Stimulated activated naive B cell treated with anti-CD40 and anti-IgM and Interleukin-4, amounts not matched to agents 10 μg/mL and 1 μg/mL and 100 μg/mL, for 72 hours (primary cell): ENCODE measurements around the gene NPB.

Experiments used
- ATAC-seq, 2 donors: fragments of 150-1000 bp; cut with Tn5 transposase; replicated peaks; 2 replicates each; pipeline ENCODE4 v1.10.0; 2021; ENCODE audit warnings: moderate library complexity in 1 of 2
- DNase-seq: peaks from one replicate; pipeline ENCODE4 v3.0.0; 2021
- H3K27ac Mint-ChIP-seq: one replicate; pipeline ENCODE4 v1.8.0; 2022; ENCODE audit warnings: mild to moderate bottlenecking, mixed read lengths
- H3K27me3 Mint-ChIP-seq, 2 donors: one replicate each; pipeline ENCODE4 v1.8.0; 2022; ENCODE audit warnings: mixed read lengths in 2 of 2
- H3K36me3 Mint-ChIP-seq, 2 donors: one replicate each; pipeline ENCODE4 v1.8.0; 2022; ENCODE audit warnings: mixed read lengths in 2 of 2, mild to moderate bottlenecking in 1 of 2
- H3K4me1 Mint-ChIP-seq, 2 donors: one replicate each; pipeline ENCODE4 v1.8.0; 2022; ENCODE audit warnings: mixed read lengths in 2 of 2, mild to moderate bottlenecking in 1 of 2
- H3K4me3 Mint-ChIP-seq, 2 donors: one replicate each; pipeline ENCODE4 v1.8.0; 2022; ENCODE audit warnings: mild to moderate bottlenecking in 2 of 2, mixed read lengths in 2 of 2, moderate library complexity in 1 of 2
- H3K9me3 Mint-ChIP-seq, 2 donors: one replicate each; pipeline ENCODE4 v1.8.0; 2022; ENCODE audit warnings: mixed read lengths in 2 of 2, mild to moderate bottlenecking in 1 of 2

NPB gene

DNA sequence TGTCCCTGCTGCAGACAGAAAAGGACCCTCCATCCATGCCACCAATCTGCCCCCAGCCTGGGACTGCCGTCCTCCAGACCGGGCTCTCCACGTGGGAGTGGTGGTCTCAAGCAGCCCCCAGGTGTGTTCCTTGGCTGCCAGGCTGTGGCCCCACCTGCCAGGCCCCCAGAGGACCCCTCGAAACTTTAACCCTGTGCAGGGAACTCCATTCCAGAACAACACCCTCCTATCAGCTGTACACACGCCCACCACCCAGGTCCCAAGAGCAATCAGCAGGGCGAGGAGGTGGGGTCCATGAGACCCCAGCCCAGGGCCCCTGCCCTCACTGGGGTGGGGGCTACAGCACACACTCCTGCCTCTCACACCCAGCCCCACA is 33.7 kb downstream of the NPB start:
- Mint-ChIP-seq H3K27me3 (peaks cover 6 to 11% of the 10 kb centered on the region in 2 donors), H3K4me1 (peaks cover 20 to 32% of the 10 kb centered on the region in 2 donors), H3K9me3 (no peaks in the 10 kb centered on the region), H3K27ac (peak overlapping the region; percentile 31), H3K4me3 (peak overlapping the region; percentile 65 to 87), H3K36me3 (peaks cover 22 to 34% of the 10 kb centered on the region in 2 donors)
- DNase-seq (no peak), ATAC-seq (no peak)

DNA sequence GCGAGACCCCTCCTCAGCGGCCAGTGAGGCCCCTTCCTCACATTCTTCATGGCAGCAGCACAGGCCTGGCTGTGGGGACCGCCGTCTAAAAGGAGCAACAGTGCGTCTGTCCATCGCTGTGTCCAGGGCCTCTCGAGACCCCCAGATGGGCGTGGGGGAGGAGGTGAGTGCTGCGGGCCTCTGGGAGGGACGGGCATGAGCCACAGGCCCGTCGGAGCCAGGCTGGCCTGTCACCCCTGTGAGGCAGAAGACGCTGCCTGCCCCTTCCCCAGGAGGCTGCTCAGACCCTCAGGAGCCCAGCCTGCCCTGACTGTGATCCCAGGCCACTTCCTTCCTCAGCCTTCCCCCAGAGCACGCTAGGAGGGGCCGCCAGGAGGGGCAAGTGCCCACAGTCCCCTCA is 37.2 kb downstream of the NPB start:
- H3K27me3 Mint-ChIP-seq: peaks cover 6 to 18% of the 10 kb centered on the region in 2 donors
- ATAC-seq (no peak), DNase-seq (no peak)
- no peak overlapping the region for H3K4me3 Mint-ChIP-seq
- H3K27ac Mint-ChIP-seq: no peak overlapping the region
- peaks cover 16 to 27% of the 10 kb centered on the region in 2 donors for H3K4me1 Mint-ChIP-seq
- no peaks in the 10 kb centered on the region for H3K9me3 Mint-ChIP-seq
- peaks cover 10 to 11% of the 10 kb centered on the region in 2 donors for H3K36me3 Mint-ChIP-seq

DNA sequence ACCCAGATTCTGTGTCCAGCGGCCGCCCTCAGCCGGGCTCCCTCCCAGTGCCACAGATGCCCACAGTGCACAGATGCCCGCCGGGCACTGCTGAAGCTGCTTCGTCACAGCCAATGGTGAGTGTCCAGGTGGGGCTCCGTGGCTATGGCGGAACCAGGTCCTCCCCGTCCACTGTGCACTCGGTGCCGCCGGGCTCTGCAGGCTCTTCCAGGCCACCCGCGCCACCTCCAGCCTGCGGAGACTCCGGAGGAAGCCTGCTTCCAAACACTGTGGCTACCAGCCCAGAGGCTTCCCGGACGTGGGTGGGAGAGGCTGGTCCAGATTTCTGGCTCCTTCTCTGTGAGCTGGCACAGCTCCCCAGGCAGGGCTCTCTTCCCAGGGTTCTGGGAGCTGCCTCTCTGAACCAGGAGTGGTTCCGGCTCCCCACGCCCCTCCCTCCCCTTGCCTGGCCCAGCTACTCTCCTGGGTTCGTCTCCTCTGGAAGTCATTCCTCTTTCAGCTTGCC is 37.9 kb downstream of the NPB start:
- Mint-ChIP-seq H3K4me1 (peaks cover 14 to 23% of the 10 kb centered on the region in 2 donors), H3K27me3 (peaks cover 6 to 24% of the 10 kb centered on the region in 2 donors), H3K36me3 (peaks cover 7 to 8% of the 10 kb centered on the region in 2 donors), H3K9me3 (no peaks in the 10 kb centered on the region), H3K4me3 (no peak overlapping the region), H3K27ac (no peak overlapping the region)
- DNase-seq (no peak), ATAC-seq (no peak)

DNA sequence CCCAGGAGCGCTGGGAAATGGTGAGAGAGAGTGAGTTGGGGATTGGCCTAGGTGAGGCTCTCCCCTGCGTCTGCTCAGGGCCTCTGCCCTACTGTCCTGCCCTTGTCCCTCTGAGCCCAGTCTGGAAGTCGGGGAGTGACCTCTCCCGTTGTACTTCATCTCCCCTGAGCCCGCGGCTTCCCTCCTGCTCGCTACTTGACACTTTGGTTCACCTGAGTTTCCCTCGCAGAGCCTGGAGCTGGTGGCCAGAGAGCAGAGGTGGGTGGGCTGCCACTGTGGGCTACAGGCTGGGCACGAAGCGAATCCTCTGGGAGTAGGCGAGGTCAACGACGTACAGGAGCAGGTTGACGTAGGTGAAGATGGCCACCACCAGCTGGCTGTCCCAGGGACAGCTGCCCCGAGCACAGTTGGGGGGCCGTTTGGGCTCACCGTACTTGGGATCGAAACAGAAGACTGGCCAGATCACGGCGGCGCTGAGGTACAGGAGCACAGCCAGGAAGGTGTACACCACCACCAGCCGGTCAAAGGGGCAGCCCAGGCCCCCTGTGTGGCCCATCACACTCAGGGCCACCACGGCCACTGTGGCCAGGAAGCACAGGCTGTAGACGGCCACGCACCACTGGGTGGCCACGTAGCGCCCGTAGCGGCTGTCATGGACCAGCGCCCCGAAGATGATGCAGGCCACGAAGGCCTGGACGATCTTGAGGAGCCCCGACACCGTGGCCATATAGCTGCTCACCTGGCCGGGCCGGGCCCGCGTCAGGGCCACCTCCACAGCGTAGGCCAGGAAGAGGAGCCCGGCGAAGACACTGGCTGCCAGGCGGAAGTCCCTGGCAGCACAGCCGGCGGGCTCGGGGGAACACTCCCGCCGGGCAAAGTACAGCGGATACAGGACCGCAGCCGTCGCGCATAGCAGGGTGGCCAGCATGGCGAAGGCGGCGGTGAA is 38.8 kb downstream of the NPB start:
- ATAC-seq: no peak

DNA sequence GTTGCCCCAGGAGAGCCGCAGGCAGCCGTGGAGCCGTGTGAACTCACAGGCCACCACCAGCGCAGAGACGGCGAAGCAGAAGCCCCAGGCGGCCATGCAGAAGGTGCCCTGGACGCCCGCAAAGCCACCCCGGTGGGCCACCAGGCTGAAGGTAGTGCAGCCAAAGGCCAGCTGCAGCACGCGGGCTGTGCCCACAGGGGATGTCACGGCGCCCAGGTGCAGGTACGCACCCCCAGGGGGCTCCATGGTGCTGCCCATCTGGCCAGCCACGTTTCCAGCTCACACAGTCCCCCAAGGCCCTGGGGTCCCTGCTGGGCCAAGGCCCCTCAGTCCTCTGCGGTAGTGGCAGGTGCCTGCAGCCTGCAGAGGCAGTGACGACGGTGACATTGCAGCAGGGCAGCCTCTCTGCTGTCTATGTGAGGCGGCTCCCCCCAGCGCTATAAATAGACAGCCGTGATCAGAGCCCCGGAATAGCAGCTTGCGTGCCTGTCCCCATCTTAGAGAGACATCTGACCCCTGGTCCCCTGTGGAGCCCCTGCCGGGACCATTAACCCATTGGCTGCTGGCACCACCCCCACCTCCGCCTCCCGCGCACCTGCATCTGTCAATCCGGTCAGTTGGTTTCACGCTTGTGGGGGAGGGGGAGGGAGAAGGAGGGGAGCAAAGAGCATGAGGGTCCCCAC is 39.6 kb downstream of the NPB start:
- H3K27me3 Mint-ChIP-seq: peaks cover 6 to 24% of the 10 kb centered on the region in 2 donors
- H3K4me1 Mint-ChIP-seq: peaks cover 7 to 9% of the 10 kb centered on the region in 2 donors
- DNase-seq (no peak), ATAC-seq (no peak)
- no peaks in the 10 kb centered on the region for H3K36me3 Mint-ChIP-seq
- H3K9me3 Mint-ChIP-seq: no peaks in the 10 kb centered on the region
- H3K4me3 Mint-ChIP-seq: no peak overlapping the region
- H3K27ac Mint-ChIP-seq: no peak overlapping the region

More for the DNA sequence above, 38.8 kb downstream of the NPB start:
- peaks cover 6 to 24% of the 10 kb centered on the region in 2 donors for H3K27me3 Mint-ChIP-seq
- peaks cover 10 to 17% of the 10 kb centered on the region in 2 donors for H3K4me1 Mint-ChIP-seq
- H3K9me3 Mint-ChIP-seq: no peaks in the 10 kb centered on the region
- H3K36me3 Mint-ChIP-seq: peaks cover 2 to 3% of the 10 kb centered on the region in 2 donors
- H3K27ac Mint-ChIP-seq: no peak overlapping the region
- H3K4me3 Mint-ChIP-seq: no peak overlapping the region
- no peak for DNase-seq

DNA sequence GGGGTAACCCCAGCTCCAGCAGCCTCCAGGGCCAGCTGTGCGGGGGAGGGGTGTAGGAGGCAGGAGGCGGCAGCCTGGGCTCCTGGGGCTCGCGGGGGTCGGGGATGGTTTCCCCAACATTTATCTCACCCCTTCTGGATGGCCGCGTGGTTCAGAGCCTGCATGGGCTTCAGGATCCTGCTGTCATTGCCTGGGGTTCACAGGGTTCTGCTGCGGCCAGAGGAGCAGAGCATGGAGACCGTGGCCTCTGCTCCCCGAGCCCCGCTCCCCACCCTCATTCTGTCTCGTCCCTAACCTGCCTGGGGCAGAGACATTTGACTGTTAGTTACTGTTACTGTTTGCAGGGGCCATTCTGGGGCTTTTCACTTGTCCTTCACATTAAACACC is 40.1 kb downstream of the NPB start:
- Mint-ChIP-seq H3K4me1 (peaks cover 6 to 7% of the 10 kb centered on the region in 2 donors), H3K4me3 (no peak overlapping the region), H3K27ac (no peak overlapping the region), H3K36me3 (no peaks in the 10 kb centered on the region), H3K27me3 (peaks cover 10 to 27% of the 10 kb centered on the region in 2 donors), H3K9me3 (no peaks in the 10 kb centered on the region)
- ATAC-seq (no peak), DNase-seq (no peak)

DNA sequence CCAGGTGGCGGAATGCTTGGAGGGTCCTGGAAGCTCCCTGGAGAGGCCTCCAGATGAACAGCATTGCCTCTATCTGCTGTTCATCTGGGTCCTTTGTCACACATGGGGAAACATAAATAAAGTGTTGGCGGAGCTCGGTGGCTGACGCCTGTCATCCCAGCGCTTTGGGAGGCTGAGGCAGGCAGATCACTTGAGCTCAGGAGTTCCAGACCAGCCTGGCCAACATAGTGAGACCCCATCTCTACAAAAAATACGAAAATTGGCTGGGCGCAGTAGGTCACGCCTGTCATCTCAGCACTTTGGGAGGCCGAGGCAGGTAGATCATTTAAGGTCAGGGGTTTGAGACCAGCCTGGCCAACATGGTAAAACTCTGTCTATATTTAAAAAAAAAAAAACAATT is 42.8 kb downstream of the NPB start:
- Mint-ChIP-seq H3K4me3 (no peak overlapping the region), H3K4me1 (peaks cover 0 to 2% of the 10 kb centered on the region in 2 donors), H3K27ac (no peak overlapping the region), H3K36me3 (no peaks in the 10 kb centered on the region), H3K27me3 (peaks cover 10 to 34% of the 10 kb centered on the region in 2 donors), H3K9me3 (no peaks in the 10 kb centered on the region)
- DNase-seq (no peak), ATAC-seq (no peak)

DNA sequence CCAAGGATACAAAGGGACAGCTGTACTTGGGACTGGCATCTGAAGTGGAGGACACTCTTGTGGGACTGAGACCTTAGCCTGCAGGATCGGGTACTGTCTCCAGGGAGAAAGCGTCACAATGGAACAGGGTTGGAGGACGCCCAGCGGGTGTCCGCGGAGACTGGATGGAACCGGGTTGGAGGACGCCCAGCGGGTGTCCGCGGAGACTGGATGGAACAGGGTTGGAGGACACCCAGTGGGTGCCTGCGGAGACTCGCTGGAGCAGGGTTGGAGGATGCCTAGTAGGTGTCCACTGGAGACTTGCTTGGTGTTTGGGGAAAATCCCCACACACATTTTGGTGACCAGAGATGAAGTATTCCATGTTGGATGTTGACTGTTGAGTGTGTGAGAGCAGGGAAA is 45.2 kb downstream of the NPB start, which contains the start of gene MYADML2:
Gene MYADML2, minus strand, starts transcription at position 45 of the 400 bp plus-strand sequence. CDS start 5,492 bp downstream, outside the sequence.
- H3K4me1 Mint-ChIP-seq: no peaks in the 10 kb centered on the region
- DNase-seq (no peak), ATAC-seq (no peak)
- no peaks in the 10 kb centered on the region for H3K9me3 Mint-ChIP-seq
- no peak within 1 kb of the TSS for H3K27ac Mint-ChIP-seq
- peaks cover 7 to 31% of the 10 kb centered on the region in 2 donors for H3K27me3 Mint-ChIP-seq
- no peaks in the 10 kb centered on the region for H3K36me3 Mint-ChIP-seq
- H3K4me3 Mint-ChIP-seq: no peak within 1 kb of the TSS

DNA sequence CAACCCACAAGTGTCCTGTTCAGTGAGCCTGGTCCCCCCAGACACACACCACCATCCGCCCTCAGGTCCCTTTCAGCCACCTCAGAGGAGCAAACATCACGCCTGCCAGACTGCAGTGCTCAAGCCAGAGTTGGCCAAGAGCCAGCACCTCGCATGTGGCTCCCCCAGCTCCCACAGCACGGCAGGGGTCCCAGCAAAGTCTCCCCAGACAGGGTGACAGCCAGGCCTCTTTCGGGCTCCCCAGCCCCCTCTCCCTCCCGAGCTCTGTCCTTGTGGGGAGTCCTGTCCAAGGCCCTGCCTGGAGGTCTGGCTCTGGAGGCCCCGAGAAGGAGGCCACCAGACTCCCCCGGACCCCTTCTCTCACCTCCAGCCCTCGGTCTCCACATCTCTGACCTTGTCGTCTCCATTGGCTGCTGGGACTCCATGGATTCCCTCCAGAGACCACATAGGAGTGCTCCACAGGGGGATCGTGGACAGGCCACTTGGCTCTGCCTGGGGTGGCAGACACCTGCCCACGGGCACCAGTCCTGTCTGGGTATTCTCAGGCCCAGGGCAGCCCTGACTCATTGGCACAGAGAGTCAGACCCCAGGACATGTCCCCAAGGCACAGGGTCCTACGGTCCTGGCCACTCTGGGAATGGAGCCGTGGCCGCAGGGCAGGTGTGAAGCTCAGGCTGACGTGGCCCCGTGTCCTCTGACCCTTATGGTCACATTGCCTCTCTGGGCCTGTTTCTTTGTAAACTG is 46.8 kb downstream of the NPB start:
- ATAC-seq (no peak), DNase-seq (no peak)
- Mint-ChIP-seq H3K4me3 (no peak overlapping the region), H3K4me1 (no peaks in the 10 kb centered on the region), H3K36me3 (no peaks in the 10 kb centered on the region), H3K27me3 (peaks cover 7 to 26% of the 10 kb centered on the region in 2 donors), H3K27ac (no peak overlapping the region), H3K9me3 (no peaks in the 10 kb centered on the region)

DNA sequence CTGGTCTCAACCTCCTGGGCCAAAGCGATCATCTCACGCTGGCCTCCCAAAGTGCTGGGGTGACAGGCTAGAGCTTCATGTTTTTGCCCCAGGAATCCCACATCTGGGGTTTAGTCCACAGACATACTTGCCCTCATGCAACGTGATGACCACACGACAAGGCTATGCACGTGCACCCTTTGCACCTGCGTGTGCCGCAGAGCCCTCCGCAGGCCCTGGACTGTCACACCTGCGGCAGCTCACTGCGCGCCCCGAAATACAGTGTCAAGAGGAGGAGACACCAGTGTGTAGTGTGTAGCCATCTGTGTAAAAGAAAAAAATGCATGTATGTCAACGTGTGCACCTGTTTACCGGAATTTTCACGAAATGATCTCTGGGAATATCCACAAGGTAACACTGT is 48.5 kb downstream of the NPB start:
- Mint-ChIP-seq H3K9me3 (no peaks in the 10 kb centered on the region), H3K4me1 (no peaks in the 10 kb centered on the region), H3K36me3 (no peaks in the 10 kb centered on the region), H3K27ac (peak overlapping the region; percentile 5), H3K27me3 (peaks cover 11 to 16% of the 10 kb centered on the region in 2 donors), H3K4me3 (no peak overlapping the region)
- no peak for DNase-seq
- ATAC-seq: no peak

DNA sequence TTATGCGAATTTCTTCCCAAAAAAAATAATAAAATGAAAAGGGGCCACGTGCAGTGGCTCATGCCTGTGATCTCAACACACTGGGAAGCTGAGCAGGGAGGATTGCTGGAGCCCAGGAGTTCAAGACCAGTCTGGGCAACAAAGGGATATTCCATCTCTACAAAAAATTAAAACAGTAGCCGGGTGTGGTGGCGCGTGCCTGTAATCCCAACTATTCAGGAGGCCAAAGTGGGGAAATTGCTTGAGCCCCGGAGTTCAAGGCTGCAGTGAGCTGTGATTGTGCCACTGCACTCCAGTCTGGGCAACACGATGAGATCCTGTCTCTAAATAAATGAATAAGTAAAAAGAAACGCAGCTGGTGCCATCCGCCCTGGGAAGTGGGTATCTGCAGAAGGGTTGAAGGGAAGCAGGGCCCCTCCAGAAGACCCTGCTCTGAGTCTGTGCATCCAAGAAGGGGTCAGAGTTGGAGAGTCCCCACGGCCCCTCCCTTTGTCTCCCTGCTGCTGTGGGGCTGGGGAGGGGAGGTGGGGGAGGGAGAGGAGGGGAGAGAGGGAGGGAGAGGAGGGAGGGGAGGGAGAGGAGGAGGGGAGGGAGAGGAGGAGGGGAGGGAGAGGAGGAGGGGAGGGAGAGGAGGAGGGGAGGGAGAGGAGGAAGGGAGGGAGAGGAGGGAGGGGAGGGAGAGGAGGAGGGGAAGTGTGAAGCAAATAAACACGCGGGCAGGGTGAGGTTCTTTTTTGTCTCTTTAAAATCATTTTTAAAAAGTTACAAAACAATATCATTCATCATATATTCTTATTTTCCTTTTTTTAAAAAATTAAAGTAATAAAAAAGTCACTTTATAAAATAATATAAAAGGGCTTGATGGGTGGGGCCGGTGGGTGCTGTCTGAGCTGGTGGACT is 50.0 kb downstream of the NPB start:
- no peak for ATAC-seq
- H3K9me3 Mint-ChIP-seq: no peaks in the 10 kb centered on the region
- H3K36me3 Mint-ChIP-seq: no peaks in the 10 kb centered on the region
- no peak overlapping the region for H3K27ac Mint-ChIP-seq
- no peak overlapping the region for H3K4me3 Mint-ChIP-seq
- DNase-seq: no peak
- H3K4me1 Mint-ChIP-seq: no peaks in the 10 kb centered on the region
- peaks cover 15 to 22% of the 10 kb centered on the region in 2 donors for H3K27me3 Mint-ChIP-seq
